HepG2 (cell line): ENCODE data around the gene PTK7. TPM values are rescaled to one million over a fixed set of nuclear protein-coding genes. Genes with fewer than 3 reads are reported as not detected.

Source experiments
- CCDC6 ChIP-seq: sonication (generic); formaldehyde crosslinking; IDR thresholded peaks from 2 replicates; pipeline ENCODE4 v1.8.1; 2022; ENCODE audit warnings: mild to moderate bottlenecking, missing genetic modification reagents, moderate library complexity
- FOXA1 ChIP-seq, 2 experiments: fragments of 450-650 bp in 1 of 2; sonication (generic) in 1 of 2; formaldehyde crosslinking in 1 of 2; IDR thresholded peaks; 2 replicates each; pipeline versions ENCODE4 v1.4.0 to v1.6.1; 2016 to 2020; ENCODE audit warnings: missing genetic modification reagents in 1 of 2
- MLLT10 ChIP-seq: sonication (generic); formaldehyde crosslinking; IDR thresholded peaks from 2 replicates; pipeline ENCODE4 v1.4.0; 2020; ENCODE audit warnings: missing genetic modification reagents
- NFYB ChIP-seq: sonication (generic); formaldehyde crosslinking; IDR thresholded peaks from 2 replicates; pipeline ENCODE4 v1.4.0; 2020; ENCODE audit warnings: missing genetic modification reagents
- NR2F1 ChIP-seq, 2 experiments: fragments of 450-650 bp in 1 of 2; formaldehyde crosslinking in 1 of 2; IDR thresholded peaks; 2 replicates each; pipeline versions ENCODE4 v1.5.0 to v1.6.1; 2016 to 2020; ENCODE audit warnings: mild to moderate bottlenecking in 1 of 2, missing compliant biosample characterization in 1 of 2, missing genetic modification reagents in 1 of 2, moderate library complexity in 1 of 2
- RBFOX2 ChIP-seq: fragments of 200-400 bp; formaldehyde crosslinking; IDR thresholded peaks from 2 replicates; pipeline ENCODE4 v1.6.1; 2017; ENCODE audit warnings: low read depth, mild to moderate bottlenecking, low read length
- ZFAT ChIP-seq: sonication (generic); formaldehyde crosslinking; conservative IDR thresholded peaks from 2 replicates; pipeline ENCODE4 v1.8.1; 2023; ENCODE audit warnings: missing genetic modification reagents, inconsistent platforms
- ZFP41 ChIP-seq: sonication (generic); formaldehyde crosslinking; IDR thresholded peaks from 2 replicates; pipeline ENCODE4 v1.4.0; 2020; ENCODE audit warnings: mild to moderate bottlenecking, missing genetic modification reagents, borderline replicate concordance
- ZNF20 ChIP-seq: sonication (generic); formaldehyde crosslinking; IDR thresholded peaks from 2 replicates; pipeline ENCODE4 v1.4.0; 2020; ENCODE audit warnings: mild to moderate bottlenecking, moderate library complexity, missing genetic modification reagents
- ZNF230 ChIP-seq: sonication (generic); formaldehyde crosslinking; IDR thresholded peaks from 2 replicates; pipeline ENCODE4 v1.4.0; 2020; ENCODE audit warnings: mild to moderate bottlenecking, missing genetic modification reagents
- ZNF256 ChIP-seq: sonication (generic); formaldehyde crosslinking; conservative IDR thresholded peaks from 2 replicates; pipeline ENCODE4 v1.4.0; 2020; ENCODE audit warnings: missing genetic modification reagents
- ZNF260 ChIP-seq: sonication (generic); formaldehyde crosslinking; IDR thresholded peaks from 2 replicates; pipeline ENCODE4 v1.4.0; 2020; ENCODE audit warnings: missing genetic modification reagents, low read depth, mild to moderate bottlenecking, borderline replicate concordance
- ZNF335 ChIP-seq: sonication (generic); formaldehyde crosslinking; IDR thresholded peaks from 2 replicates; pipeline ENCODE4 v1.4.0; 2020; ENCODE audit warnings: missing genetic modification reagents
- ZNF773 ChIP-seq: sonication (generic); formaldehyde crosslinking; IDR thresholded peaks from 2 replicates; pipeline ENCODE4 v1.4.0; 2020; ENCODE audit warnings: missing genetic modification reagents, borderline replicate concordance
- polyA plus RNA-seq, 8 experiments: library from polyadenylated mRNA; depleted of rRNA in 3 of 8; stranded (reverse) in 7 of 8; unstranded in 1 of 8; fragments of >200 nt; fragmentation: Illumina TruSeq in 4 of 8; extraction: Trizol in 4 of 8; gene quantifications; 2 replicates each; pipeline versions ENCODE4 v1.2.1 to v1.2.3, GENCODE V29; 2011 to 2016; ENCODE audit warnings: low read depth in 4 of 8, missing spikeins in 1 of 8, mixed read lengths in 1 of 8; ENCODE audit not compliant: insufficient read depth in 1 of 8
- total RNA-seq, 5 experiments: library from RNA; depleted of rRNA; stranded (reverse); fragments of >200 nt; fragmentation: Illumina TruSeq; extraction: Trizol; gene quantifications; 2 replicates each; pipeline ENCODE4 v1.2.3, GENCODE V29; 2016; ENCODE audit warnings: low read depth in 1 of 5
- TF ChIP-seq, protein P1 (sequence below): IDR thresholded peaks from 2 replicates; pipeline ENCODE4 v1.6.1; 2018; ENCODE audit warnings: missing genetic modification reagents
- TF ChIP-seq, protein P2 (sequence below): IDR thresholded peaks from 2 replicates; pipeline ENCODE4 v1.6.1; 2016; ENCODE audit warnings: missing biosample characterization, missing genetic modification reagents, low read depth
- TF ChIP-seq, protein P3 (sequence below): sonication (generic); formaldehyde crosslinking; IDR thresholded peaks from one replicate; pipeline ENCODE4 v1.5.1; 2020; ENCODE audit warnings: mild to moderate bottlenecking, missing genetic modification reagents; ENCODE audit errors: not compliant biosample characterization
- TF ChIP-seq, protein P4 (sequence below): sonication (generic); formaldehyde crosslinking; IDR thresholded peaks from 2 replicates; pipeline ENCODE4 v1.4.0; 2020; ENCODE audit warnings: mild to moderate bottlenecking, low read depth, missing genetic modification reagents

PTK7 gene
- total and polyA plus RNA-seq, 2 of the 13 experiments (the other 11 are each of a cell fraction or from before 2014, with no cell fraction given), result 98.5 to 99.8 TPM

DNA sequence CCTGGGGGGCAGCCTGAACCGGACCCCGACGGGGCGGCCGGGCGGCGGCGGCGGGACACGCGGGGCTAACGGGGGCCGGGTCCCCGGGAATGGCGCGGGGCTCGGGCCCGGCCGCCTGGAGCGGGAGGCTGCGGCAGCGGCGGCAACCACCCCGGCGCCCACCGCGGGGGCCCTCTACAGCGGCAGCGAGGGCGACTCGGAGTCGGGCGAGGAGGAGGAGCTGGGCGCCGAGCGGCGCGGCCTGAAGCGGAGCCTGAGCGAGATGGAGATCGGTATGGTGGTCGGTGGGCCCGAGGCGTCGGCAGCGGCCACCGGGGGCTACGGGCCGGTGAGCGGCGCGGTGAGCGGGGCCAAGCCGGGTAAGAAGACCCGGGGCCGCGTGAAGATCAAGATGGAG is 95.6 kb downstream of the PTK7 start (continued):
- TF ChIP-seq ZFAT (CRISPR knock-in tag) (0 out of 2 replicates have a peak, but pooled peaks have one; percentile 4), ZNF260 (no peak), ZNF773 (CRISPR knock-in tag) (no peak; the same call in 1 of the 2 replicates), ZNF230 (no peak), FOXA1 (IDR thresholded peaks at IDR 0.05) (no peak), FOXA1 (CRISPR knock-in tag; IDR thresholded peaks at IDR 0.05) (no peak), ZNF256 (CRISPR knock-in tag) (no peak), ZNF335 (no peak), RBFOX2 (peak; percentile 63), NFYB (CRISPR knock-in tag) (no peak), CCDC6 (CRISPR knock-in tag) (no peak), ZNF20 (CRISPR knock-in tag) (no peak), ZFP41 (CRISPR knock-in tag) (no peak), MLLT10 (CRISPR knock-in tag) (no peak), NR2F1 (CRISPR knock-in tag; IDR thresholded peaks at IDR 0.05) (no peak)
- TF ChIP-seq, protein P1, sequence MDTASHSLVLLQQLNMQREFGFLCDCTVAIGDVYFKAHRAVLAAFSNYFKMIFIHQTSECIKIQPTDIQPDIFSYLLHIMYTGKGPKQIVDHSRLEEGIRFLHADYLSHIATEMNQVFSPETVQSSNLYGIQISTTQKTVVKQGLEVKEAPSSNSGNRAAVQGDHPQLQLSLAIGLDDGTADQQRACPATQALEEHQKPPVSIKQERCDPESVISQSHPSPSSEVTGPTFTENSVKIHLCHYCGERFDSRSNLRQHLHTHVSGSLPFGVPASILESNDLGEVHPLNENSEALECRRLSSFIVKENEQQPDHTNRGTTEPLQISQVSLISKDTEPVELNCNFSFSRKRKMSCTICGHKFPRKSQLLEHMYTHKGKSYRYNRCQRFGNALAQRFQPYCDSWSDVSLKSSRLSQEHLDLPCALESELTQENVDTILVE, result no peak
- TF ChIP-seq, protein P2, sequence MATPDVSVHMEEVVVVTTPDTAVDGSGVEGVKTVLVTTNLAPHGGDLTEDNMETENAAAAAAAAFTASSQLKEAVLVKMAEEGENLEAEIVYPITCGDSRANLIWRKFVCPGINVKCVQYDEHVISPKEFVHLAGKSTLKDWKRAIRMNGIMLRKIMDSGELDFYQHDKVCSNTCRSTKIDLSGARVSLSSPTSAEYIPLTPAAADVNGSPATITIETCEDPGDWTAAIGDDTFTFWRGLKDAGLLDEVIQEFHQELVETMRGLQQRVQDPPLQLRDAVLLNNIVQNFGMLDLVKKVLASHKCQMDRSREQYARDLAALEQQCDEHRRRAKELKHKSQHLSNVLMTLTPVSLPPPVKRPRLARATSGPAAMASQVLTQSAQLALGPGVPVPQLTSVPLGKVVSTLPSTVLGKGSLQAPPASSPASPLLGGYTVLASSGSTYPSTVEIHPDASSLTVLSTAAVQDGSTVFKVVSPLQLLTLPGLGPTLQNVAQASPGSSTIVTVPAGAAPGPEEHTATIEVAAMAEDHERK (CRISPR knock-in tag), result no peak
- TF ChIP-seq, protein P3, sequence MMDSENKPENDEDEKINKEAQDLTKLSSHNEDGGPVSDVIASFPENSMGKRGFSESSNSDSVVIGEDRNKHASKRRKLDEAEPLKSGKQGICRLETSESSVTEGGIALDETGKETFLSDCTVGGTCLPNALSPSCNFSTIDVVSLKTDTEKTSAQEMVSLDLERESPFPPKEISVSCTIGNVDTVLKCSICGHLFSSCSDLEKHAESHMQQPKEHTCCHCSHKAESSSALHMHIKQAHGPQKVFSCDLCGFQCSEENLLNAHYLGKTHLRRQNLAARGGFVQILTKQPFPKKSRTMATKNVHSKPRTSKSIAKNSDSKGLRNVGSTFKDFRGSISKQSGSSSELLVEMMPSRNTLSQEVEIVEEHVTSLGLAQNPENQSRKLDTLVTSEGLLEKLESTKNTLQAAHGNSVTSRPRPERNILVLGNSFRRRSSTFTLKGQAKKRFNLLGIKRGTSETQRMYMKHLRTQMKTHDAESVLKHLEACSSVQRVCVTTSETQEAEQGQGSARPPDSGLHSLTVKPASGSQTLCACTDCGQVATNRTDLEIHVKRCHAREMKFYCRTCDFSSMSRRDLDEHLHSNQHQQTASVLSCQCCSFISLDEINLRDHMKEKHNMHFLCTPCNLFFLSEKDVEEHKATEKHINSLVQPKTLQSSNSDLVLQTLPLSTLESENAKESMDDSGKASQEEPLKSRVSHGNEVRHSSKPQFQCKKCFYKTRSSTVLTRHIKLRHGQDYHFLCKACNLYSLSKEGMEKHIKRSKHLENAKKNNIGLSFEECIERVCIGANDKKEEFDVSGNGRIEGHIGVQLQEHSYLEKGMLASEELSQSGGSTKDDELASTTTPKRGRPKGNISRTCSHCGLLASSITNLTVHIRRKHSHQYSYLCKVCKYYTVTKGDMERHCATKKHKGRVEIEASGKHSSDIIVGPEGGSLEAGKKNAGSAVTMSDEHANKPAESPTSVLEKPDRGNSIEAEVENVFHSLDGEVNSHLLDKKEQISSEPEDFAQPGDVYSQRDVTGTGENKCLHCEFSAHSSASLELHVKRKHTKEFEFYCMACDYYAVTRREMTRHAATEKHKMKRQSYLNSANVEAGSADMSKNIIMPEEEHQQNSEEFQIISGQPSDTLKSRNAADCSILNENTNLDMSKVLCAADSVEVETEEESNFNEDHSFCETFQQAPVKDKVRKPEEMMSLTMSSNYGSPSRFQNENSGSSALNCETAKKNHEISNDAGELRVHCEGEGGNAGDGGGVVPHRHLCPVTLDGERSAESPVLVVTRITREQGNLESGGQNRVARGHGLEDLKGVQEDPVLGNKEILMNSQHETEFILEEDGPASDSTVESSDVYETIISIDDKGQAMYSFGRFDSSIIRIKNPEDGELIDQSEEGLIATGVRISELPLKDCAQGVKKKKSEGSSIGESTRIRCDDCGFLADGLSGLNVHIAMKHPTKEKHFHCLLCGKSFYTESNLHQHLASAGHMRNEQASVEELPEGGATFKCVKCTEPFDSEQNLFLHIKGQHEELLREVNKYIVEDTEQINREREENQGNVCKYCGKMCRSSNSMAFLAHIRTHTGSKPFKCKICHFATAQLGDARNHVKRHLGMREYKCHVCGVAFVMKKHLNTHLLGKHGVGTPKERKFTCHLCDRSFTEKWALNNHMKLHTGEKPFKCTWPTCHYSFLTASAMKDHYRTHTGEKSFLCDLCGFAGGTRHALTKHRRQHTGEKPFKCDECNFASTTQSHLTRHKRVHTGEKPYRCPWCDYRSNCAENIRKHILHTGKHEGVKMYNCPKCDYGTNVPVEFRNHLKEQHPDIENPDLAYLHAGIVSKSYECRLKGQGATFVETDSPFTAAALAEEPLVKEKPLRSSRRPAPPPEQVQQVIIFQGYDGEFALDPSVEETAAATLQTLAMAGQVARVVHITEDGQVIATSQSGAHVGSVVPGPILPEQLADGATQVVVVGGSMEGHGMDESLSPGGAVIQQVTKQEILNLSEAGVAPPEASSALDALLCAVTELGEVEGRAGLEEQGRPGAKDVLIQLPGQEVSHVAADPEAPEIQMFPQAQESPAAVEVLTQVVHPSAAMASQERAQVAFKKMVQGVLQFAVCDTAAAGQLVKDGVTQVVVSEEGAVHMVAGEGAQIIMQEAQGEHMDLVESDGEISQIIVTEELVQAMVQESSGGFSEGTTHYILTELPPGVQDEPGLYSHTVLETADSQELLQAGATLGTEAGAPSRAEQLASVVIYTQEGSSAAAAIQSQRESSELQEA (CRISPR knock-in tag), result no peak
- TF ChIP-seq, protein P4, sequence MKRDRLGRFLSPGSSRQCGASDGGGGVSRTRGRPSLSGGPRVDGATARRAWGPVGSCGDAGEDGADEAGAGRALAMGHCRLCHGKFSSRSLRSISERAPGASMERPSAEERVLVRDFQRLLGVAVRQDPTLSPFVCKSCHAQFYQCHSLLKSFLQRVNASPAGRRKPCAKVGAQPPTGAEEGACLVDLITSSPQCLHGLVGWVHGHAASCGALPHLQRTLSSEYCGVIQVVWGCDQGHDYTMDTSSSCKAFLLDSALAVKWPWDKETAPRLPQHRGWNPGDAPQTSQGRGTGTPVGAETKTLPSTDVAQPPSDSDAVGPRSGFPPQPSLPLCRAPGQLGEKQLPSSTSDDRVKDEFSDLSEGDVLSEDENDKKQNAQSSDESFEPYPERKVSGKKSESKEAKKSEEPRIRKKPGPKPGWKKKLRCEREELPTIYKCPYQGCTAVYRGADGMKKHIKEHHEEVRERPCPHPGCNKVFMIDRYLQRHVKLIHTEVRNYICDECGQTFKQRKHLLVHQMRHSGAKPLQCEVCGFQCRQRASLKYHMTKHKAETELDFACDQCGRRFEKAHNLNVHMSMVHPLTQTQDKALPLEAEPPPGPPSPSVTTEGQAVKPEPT (CRISPR knock-in tag), result no peak
